Esophagus muscularis mucosa (tissue), 4 donors: Measurements from ENCODE around the gene PKP3. TPM values are rescaled to one million over a fixed set of nuclear protein-coding genes. Genes with fewer than 3 reads are reported as not detected.

Experiments
- DNase-seq: peaks from one replicate; pipeline ENCODE4 v3.0.0-alpha.2; 2017; ENCODE audit errors: extremely low spot score
- H3K27ac ChIP-seq, 4 donors: fragments of 200-600 bp; sonication (generic); replicated peaks in 1 of 4; 1 replicate in 3 of 4; 2 replicates in 1 of 4; pipeline ENCODE4 v1.5.1; 2016 to 2019; ENCODE audit warnings: mild to moderate bottlenecking in 1 of 4
- H3K27me3 ChIP-seq, 4 donors: fragments of 200-600 bp; sonication (generic); one replicate each; pipeline versions ENCODE4 v1.5.1 to v1.6.0; 2016 to 2019
- H3K36me3 ChIP-seq, 4 donors: fragments of 200-600 bp; sonication (generic); one replicate each; pipeline ENCODE4 v1.5.1; 2016 to 2019
- H3K4me1 ChIP-seq, 4 donors: fragments of 200-600 bp; sonication (generic); one replicate each; pipeline ENCODE4 v1.5.1; 2016 to 2019
- H3K4me3 ChIP-seq, 4 donors: fragments of 200-600 bp; sonication (generic); 1 replicate in 2 of 4; 2 replicates in 2 of 4; pipeline ENCODE4 v1.5.1; 2016 to 2019; ENCODE audit warnings: mild to moderate bottlenecking in 4 of 4, moderate library complexity in 1 of 4
- H3K9me3 ChIP-seq, 4 donors: fragments of 200-600 bp; sonication (generic); 1 replicate in 3 of 4; 2 replicates in 1 of 4; pipeline ENCODE4 v1.5.1; 2016 to 2019
- CTCF ChIP-seq, 3 experiments: fragments of 200-600 bp in 2 of 3; fragments of 450-650 bp in 1 of 3; sonication (generic) in 2 of 3; IDR thresholded peaks; one replicate each; pipeline ENCODE4 v1.5.1; 2017 to 2019; ENCODE audit warnings: antibody characterized with exemption in 3 of 3, mild to moderate bottlenecking in 2 of 3, moderate library complexity in 1 of 3
- EP300 ChIP-seq: sonication (generic); formaldehyde crosslinking; IDR thresholded peaks from one replicate; pipeline ENCODE4 v1.6.1; 2017; ENCODE audit warnings: antibody characterized with exemption
- POLR2A ChIP-seq: fragments of 450-650 bp; IDR thresholded peaks from one replicate; pipeline ENCODE4 v1.6.1; 2017; ENCODE audit warnings: antibody characterized with exemption, moderate library complexity, mild to moderate bottlenecking, low read depth
- POLR2AphosphoS5 ChIP-seq, 2 donors: sonication (generic); formaldehyde crosslinking; IDR thresholded peaks; one replicate each; pipeline ENCODE4 v1.6.1; 2017; ENCODE audit warnings: antibody characterized with exemption in 2 of 2
- WGBS: methylation state at CpG from one replicate; pipeline ENCODE4 v1.1.5; 2018; 5-methylcytosine and 5-hydroxymethylcytosine counted together
- intact Hi-C: fragments of 100-400 bp; cut with DNase I; formaldehyde crosslinking; loops from one replicate; pipeline ENCODE4 v1.15.1; 2023
- total RNA-seq, 4 donors: library from RNA; depleted of rRNA; stranded (reverse); fragments of >200 nt; gene quantifications; one replicate each; pipeline versions ENCODE4 v1.1.0 to v1.2.1, GENCODE V29; 2016

Gene PKP3
- total RNA-seq, 4 donors from 2014 or later = 0.17 to 1.1 (median 0.51) TPM

GRCh38 chr11:391117-392017 lies 2.6 kb upstream of the PKP3 start:
- peaks cover 0 to 51% (median 3%) of the 10 kb centered on the region in 4 donors for H3K27me3 ChIP-seq
- no peak for TF ChIP-seq CTCF (IDR thresholded peaks at IDR 0.05)
- TF ChIP-seq EP300 = no peak
- TF ChIP-seq POLR2A = no peak
- no peak for TF ChIP-seq POLR2AphosphoS5 (IDR thresholded peaks at IDR 0.05)
- intact Hi-C loops = no loop called here
- 83% methylated on average over 30 of the region's 38 CpGs for WGBS
- peaks cover 0 to 6% (median 0%) of the 10 kb centered on the region in 4 donors for H3K9me3 ChIP-seq
- H3K36me3 ChIP-seq = no peaks in the 10 kb centered on the region
- H3K27ac ChIP-seq = no peak overlapping the region
- H3K4me3 ChIP-seq = no peak overlapping the region
- H3K4me1 ChIP-seq = peaks cover under 1 to 7% (median 1%) of the 10 kb centered on the region in 4 donors
- DNase-seq = no peak

- intact Hi-C loops = no loop called here
- no peak overlapping the region for H3K27ac ChIP-seq
- no peak overlapping the region for H3K4me3 ChIP-seq
- 88% methylated on average over 6 of the region's 36 CpGs for WGBS
- TF ChIP-seq CTCF (IDR thresholded peaks at IDR 0.05) (no peak), EP300 (no peak), POLR2A (no peak), POLR2AphosphoS5 (IDR thresholded peaks at IDR 0.05) (no peak)
- H3K9me3 ChIP-seq = no peaks in the 10 kb centered on the region
- DNase-seq = no peak
- H3K36me3 ChIP-seq = no peaks in the 10 kb centered on the region
- peaks cover 0 to 51% (median 3%) of the 10 kb centered on the region in 4 donors for H3K27me3 ChIP-seq
- peaks cover 9 to 13% (median 10%) of the 10 kb centered on the region in 4 donors for H3K4me1 ChIP-seq
Observed at GRCh38 chr11:392102-392777, 1.8 kb upstream of the PKP3 start.

- Histone ChIP-seq H3K27me3 (peaks cover 0 to 51% (median 3%) of the 10 kb centered on the region in 4 donors), H3K27ac (no peak overlapping the region), H3K4me1 (peaks cover 10 to 16% (median 14%) of the 10 kb centered on the region in 4 donors)
Observed at GRCh38 chr11:393219-394033, 583 bp upstream of the PKP3 start.

More at GRCh38 chr11:393219-394033, 583 bp upstream of the PKP3 start:
- H3K9me3 ChIP-seq = no peaks in the 10 kb centered on the region
- H3K4me3 ChIP-seq = no peak overlapping the region
- H3K36me3 ChIP-seq = no peaks in the 10 kb centered on the region
- intact Hi-C loops = no loop called here
- WGBS = 76% methylated on average over 5 of the region's 17 CpGs
- no peak for DNase-seq
- TF ChIP-seq CTCF (IDR thresholded peaks at IDR 0.05) = no peak
- no peak for TF ChIP-seq POLR2AphosphoS5 (IDR thresholded peaks at IDR 0.05)
- no peak for TF ChIP-seq POLR2A
- TF ChIP-seq EP300 = no peak
